SK-N-MC (cell line): ENCODE data around the gene GGT7.

Experiments used
- DNase-seq: peaks from one replicate; pipeline ENCODE4 v3.0.0-alpha.2; 2011; ENCODE audit warnings: low read depth, low spot score
- H3K27ac ChIP-seq: fragments of 200-600 bp; sonication (generic); 2 replicates; pipeline ENCODE4 v1.5.1; 2016; ENCODE audit warnings: mixed run types
- H3K36me3 ChIP-seq: fragments of 200-600 bp; sonication (generic); 2 replicates; pipeline ENCODE4 v1.6.1; 2017; ENCODE audit warnings: antibody characterized with exemption, low read length, mixed read lengths; ENCODE audit not compliant: insufficient read depth
- H3K4me3 ChIP-seq: fragments of 200-600 bp; sonication (generic); 2 replicates; pipeline ENCODE4 v1.5.1; 2016
- H3K9ac ChIP-seq: fragments of 200-600 bp; sonication (generic); 2 replicates; pipeline ENCODE4 v1.8.0; 2017; ENCODE audit warnings: mixed run types, mixed read lengths; ENCODE audit not compliant: insufficient read length
- H3K9me3 ChIP-seq: fragments of 200-600 bp; sonication (generic); 2 replicates; pipeline ENCODE4 v1.6.1; 2017; ENCODE audit warnings: low read depth, mild to moderate bottlenecking, antibody characterized with exemption, low read length, moderate library complexity, mixed read lengths
- EZH2 ChIP-seq: fragments of 200-600 bp; sonication (generic); IDR thresholded peaks from one replicate; pipeline ENCODE4 v1.6.1; 2017; ENCODE audit warnings: antibody characterized with exemption
- FOXP2 ChIP-seq: optimal IDR thresholded peaks from 2 replicates; pipeline ENCODE3; 2011; ENCODE audit warnings: mild to moderate bottlenecking, moderate library complexity; ENCODE audit not compliant: insufficient read depth; ENCODE audit errors: extremely low read length, control extremely low read depth
- POLR2AphosphoS5 ChIP-seq: IDR thresholded peaks from 2 replicates; pipeline ENCODE4 v1.6.1; 2012; ENCODE audit warnings: mild to moderate bottlenecking, low read depth, low read length, borderline replicate concordance

GGT7 gene

DNA sequence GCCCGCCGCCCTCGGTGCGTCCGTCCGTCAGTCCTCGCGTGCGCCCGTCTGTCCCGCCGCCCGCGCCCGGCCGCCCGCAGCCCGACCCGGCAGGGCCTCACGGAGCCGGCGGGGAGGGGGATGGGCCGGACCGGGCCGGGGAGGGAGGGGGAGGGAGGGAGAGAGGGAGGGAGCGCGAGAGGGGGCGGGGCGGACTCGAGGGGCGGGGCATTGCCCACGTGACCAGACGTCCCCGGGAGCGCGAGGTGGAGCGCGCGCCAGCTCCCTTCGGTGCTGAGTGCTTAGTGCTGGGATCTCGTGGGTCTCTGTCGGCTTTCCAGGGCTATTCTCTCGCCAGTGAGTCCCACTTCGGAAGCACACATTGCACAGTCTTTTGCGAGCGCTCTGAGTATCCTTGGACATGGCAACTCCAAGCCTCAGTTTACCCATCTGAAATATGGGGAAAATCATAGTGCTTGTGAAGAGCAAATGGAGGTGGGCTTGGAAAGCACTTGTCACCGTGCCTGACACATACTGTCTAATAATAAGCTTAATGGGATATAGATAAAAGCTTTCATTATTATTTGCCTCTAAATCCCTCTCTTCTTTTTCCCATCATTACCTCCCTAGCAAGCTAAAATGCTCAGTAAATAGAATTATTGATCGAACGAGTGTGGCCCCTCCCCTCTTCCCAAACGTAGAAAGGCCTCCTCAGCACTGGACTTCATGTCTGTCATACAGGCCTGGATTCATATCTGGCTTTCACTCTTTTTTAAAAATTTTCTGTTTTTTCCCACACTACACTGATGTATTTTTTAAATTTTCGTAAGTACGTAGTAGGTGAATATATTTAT, 46.9 kb downstream of the GGT7 start, which contains the start of gene NCOA6:
NCOA6 (minus strand) TSS at position 122 of the 833 bp plus-strand sequence. CDS start 43,296 bp downstream, outside the sequence.
- peak within 1 kb of the TSS; percentile 83 for H3K4me3 ChIP-seq
- H3K36me3 ChIP-seq, result 0 out of 2 replicates have a peak, but pooled peaks cover 7% of the 10 kb centered on the region
- H3K9ac ChIP-seq, result peak within 1 kb of the TSS; percentile 91
- no peaks in the 10 kb centered on the region for H3K9me3 ChIP-seq
- H3K27ac ChIP-seq, result peak within 1 kb of the TSS; percentile 2; the same call in 1 of the 2 replicates
- peak; percentile 20 for DNase-seq
- TF ChIP-seq POLR2AphosphoS5 (peak; percentile 94), EZH2 (no peak), FOXP2 (no peak)

DNA sequence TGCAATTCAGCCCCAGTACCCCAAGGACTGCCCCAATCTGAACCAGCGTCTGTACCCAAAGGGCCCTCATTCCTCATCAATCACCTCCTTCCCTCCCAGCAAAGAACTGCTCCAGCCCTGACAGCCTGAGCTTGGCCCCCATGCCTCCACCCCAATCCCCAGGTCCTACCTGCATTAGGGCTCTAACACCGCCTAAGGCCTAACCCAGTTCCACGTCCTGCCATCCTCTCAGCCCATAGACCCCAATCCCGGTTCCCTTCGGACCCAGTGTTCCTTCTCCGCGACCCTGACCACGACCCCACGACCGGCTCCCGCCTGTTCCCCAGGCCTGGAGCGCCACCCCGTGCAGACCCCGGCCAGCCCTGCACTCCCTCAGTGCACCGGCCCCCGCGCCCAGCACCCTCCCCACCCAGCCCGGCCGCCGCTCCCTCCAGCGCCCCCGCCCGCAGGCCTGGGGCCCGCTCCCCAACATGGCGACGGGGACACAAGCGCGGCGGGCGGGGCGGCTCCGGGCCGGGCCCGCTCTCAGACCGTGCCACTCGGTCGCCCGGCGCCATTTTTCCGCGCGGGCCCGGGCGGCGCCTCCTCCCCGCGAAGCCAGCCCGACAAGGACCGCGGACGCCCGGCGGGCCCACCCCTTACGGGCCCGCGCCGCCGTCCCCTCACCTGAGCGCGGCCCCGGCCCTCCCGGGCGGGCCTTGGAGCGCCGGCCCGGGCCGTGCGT, 47.7 kb downstream of the GGT7 start:
- peak overlapping the region; percentile 83 for H3K4me3 ChIP-seq
- peak overlapping the region; percentile 2; the same call in 1 of the 2 replicates for H3K27ac ChIP-seq
- H3K9ac ChIP-seq, result peak overlapping the region; percentile 91
- DNase-seq, result no peak
- 0 out of 2 replicates have a peak, but pooled peaks cover 7% of the 10 kb centered on the region for H3K36me3 ChIP-seq
- H3K9me3 ChIP-seq, result no peaks in the 10 kb centered on the region
- TF ChIP-seq POLR2AphosphoS5 (no peak), FOXP2 (no peak), EZH2 (no peak)

DNA sequence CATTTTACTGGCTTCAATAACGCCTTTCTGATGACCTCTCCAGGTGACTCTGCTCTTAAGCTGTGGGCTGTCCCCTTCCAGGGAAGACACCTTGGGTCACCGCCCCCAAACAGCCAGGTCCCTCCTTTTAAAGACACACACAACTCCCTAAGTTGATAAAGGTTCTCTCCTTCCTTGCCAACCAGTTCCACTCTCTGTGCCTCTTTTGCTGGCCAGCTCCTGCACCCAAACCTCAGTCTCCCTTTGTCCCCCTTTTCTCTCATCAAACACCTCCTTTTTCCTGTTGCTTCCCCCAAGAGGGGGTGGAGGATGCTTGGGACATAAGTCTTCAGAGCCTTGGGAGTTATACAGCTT, 48.2 kb downstream of the GGT7 start:
- H3K9me3 ChIP-seq, result no peaks in the 10 kb centered on the region
- TF ChIP-seq EZH2 (no peak), FOXP2 (no peak), POLR2AphosphoS5 (peak; percentile 43; the same call in 1 of the 2 replicates)
- peak overlapping the region; percentile 83 for H3K4me3 ChIP-seq
- DNase-seq, result no peak
- peaks cover 7% of the 10 kb centered on the region; the same call in 1 of the 2 replicates for H3K36me3 ChIP-seq
- H3K27ac ChIP-seq, result no peak overlapping the region
- H3K9ac ChIP-seq, result peak overlapping the region; percentile 91

DNA sequence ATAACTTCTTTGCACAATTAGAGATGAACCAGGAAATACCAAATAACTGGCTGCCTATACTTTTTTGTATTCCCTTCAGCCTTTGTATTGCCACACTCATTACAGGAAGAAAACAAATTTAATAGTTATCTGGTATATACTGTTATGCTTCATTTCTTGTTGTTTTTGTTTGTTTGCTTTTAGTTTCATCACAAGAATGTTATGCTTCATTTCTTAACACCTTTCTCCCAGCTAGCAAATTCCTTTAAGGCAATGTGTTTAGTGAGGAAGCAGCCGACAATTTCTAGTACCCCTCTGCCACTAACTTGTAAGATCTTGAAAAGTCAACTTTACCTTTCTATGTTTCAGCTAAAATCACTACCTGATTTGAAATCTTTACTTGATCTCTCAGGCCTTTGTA, 48.6 kb downstream of the GGT7 start:
- peaks cover 7% of the 10 kb centered on the region; the same call in 1 of the 2 replicates for H3K36me3 ChIP-seq
- DNase-seq, result no peak
- no peak overlapping the region for H3K27ac ChIP-seq
- no peak for TF ChIP-seq EZH2
- TF ChIP-seq POLR2AphosphoS5, result no peak
- no peak for TF ChIP-seq FOXP2
- H3K9me3 ChIP-seq, result no peaks in the 10 kb centered on the region
- H3K4me3 ChIP-seq, result peak overlapping the region; percentile 83
- peak overlapping the region; percentile 91 for H3K9ac ChIP-seq

DNA sequence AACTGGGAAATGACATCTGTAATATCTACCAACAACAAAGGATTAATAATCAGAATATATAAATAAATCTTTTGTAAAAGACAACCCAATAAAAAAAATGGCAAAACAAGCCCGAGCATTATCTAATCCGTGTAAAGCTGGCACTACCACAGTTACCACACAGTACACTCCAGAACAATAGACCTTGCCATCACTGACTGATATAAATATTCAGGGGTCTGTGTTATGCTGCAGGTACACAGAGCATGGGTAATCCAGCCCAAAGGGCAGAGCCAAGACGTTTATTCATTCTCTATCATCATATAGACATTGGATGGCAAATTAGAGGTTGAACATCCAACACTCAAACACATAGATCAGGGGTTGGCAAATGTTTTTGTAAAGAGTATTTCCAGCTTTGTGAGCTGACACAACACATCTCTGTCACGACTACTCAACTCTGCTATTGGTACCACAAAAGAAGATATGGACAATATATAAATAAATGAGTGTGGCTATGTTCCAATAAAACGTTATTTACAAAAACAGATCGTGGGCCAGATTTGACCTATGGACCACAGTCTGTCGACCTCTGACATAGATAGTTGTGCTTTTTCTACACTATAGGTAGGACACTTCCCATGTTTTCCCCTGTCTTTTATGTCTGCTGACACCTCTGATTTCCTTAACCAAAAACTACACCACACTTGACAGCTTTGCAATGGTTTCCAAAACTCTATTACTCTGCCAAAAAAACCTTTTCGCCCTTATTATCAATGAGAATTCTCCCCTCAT, 51.7 kb downstream of the GGT7 start:
- H3K9me3 ChIP-seq, result no peaks in the 10 kb centered on the region
- no peak overlapping the region for H3K9ac ChIP-seq
- no peak overlapping the region for H3K27ac ChIP-seq
- DNase-seq, result no peak
- H3K4me3 ChIP-seq, result no peak overlapping the region
- peaks cover 7% of the 10 kb centered on the region; the same call in 1 of the 2 replicates for H3K36me3 ChIP-seq
- no peak for TF ChIP-seq FOXP2
- no peak for TF ChIP-seq EZH2
- TF ChIP-seq POLR2AphosphoS5, result no peak

DNA sequence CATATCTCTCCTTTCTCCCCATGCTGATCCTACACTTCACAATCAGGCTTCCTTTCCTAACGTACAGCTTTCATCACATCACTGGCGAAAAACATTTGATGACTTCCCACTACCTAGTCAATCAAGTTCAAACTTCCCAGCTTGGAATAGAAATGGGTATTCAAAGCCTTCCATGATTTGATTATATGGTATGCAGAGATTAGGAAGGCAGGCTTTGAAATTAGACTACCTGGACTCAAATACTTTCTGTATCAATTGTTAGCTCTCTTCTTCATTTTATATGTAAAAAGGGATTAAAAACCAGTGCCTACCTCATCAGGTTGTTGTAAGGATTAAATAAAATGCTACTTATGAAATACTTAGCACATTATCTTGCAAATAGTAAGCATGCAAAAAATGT, 54.9 kb downstream of the GGT7 start:
- Histone ChIP-seq H3K9me3 (no peaks in the 10 kb centered on the region), H3K27ac (no peak overlapping the region), H3K9ac (no peak overlapping the region), H3K4me3 (no peak overlapping the region), H3K36me3 (peaks cover 6% of the 10 kb centered on the region; the same call in 1 of the 2 replicates)
- no peak for DNase-seq
- TF ChIP-seq POLR2AphosphoS5 (no peak), FOXP2 (no peak), EZH2 (no peak)

DNA sequence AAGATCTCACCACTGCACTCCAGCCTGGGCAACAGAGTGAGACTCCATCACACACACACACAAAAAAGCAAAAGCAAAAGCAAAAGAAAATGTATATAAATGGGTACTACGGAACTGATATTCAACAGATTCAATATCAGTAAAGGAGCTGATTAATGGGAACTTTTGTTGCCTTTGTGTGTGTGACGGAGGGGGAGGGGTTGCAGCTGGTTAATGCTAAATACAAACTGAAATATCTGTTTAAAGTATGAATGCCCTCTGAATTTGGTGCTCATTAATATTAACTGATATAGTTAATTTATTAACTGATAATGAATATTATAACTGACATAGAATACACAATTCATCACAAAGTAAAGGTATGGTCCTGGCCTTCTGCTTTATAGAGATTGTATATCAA, 55.6 kb downstream of the GGT7 start:
- Histone ChIP-seq H3K4me3 (no peak overlapping the region), H3K9me3 (no peaks in the 10 kb centered on the region), H3K27ac (no peak overlapping the region), H3K9ac (no peak overlapping the region), H3K36me3 (no peaks in the 10 kb centered on the region; the same call in 1 of the 2 replicates)
- no peak for TF ChIP-seq FOXP2
- TF ChIP-seq POLR2AphosphoS5, result no peak
- TF ChIP-seq EZH2, result no peak
- DNase-seq, result no peak
